Measurements from ENCODE around the gene ACP5. TPM values are rescaled to one million over a fixed set of nuclear protein-coding genes. Genes with fewer than 3 reads are reported as not detected.
A peak's percentile ranks its signal among the peaks of the same experiment; 100 is the strongest.

Gene ACP5
- total RNA-seq, 3 donors from 2014 or later = 24.3 to 35.1 (median 24.9) TPM

GRCh38 chr19:11535792-11536595 lies 41.5 kb downstream of the ACP5 start:
- no peaks in the 10 kb centered on the region for H3K36me3 ChIP-seq (ENCODE audit: low read depth)
- intact Hi-C loops (cut with DNase I, micrococcal nuclease) = no loop called here
- ATAC-seq (peak; percentile 95), DNase-seq (peak; percentile 89 to 94 (median 92))
- H3K4me3 ChIP-seq = no peak overlapping the region
- peaks cover 7% of the 10 kb centered on the region for H3K4me1 ChIP-seq (ENCODE audit: low read depth)
- H3K9me3 ChIP-seq = no peaks in the 10 kb centered on the region
- TF ChIP-seq CTCF (IDR thresholded peaks at IDR 0.05) = peak; percentile 82

- ATAC-seq = no peak
- intact Hi-C loops (cut with DNase I, micrococcal nuclease) = no loop called here
- H3K36me3 ChIP-seq (ENCODE audit: low read depth) = no peaks in the 10 kb centered on the region
- no peak overlapping the region for H3K4me3 ChIP-seq
- H3K4me1 ChIP-seq (ENCODE audit: low read depth) = peaks cover 7% of the 10 kb centered on the region
- no peak for DNase-seq
- no peaks in the 10 kb centered on the region for H3K9me3 ChIP-seq
- TF ChIP-seq CTCF (IDR thresholded peaks at IDR 0.05) = no peak
Measured at GRCh38 chr19:11534948-11535347, 42.5 kb downstream of the ACP5 start.

GRCh38 chr19:11534538-11534937 lies 42.9 kb downstream of the ACP5 start:
- ATAC-seq = no peak
- no peaks in the 10 kb centered on the region for H3K36me3 ChIP-seq (ENCODE audit: low read depth)
- intact Hi-C loops (cut with DNase I, micrococcal nuclease) = no loop called here
- no peak overlapping the region for H3K4me3 ChIP-seq
- no peaks in the 10 kb centered on the region for H3K9me3 ChIP-seq
- DNase-seq = no peak
- no peak for TF ChIP-seq CTCF (IDR thresholded peaks at IDR 0.05)
- H3K4me1 ChIP-seq (ENCODE audit: low read depth) = peaks cover 7% of the 10 kb centered on the region

- TF ChIP-seq CTCF (IDR thresholded peaks at IDR 0.05) = no peak
- DNase-seq (peak; percentile 79 to 83 (median 82)), ATAC-seq (peak; percentile 63)
- H3K36me3 ChIP-seq (ENCODE audit: low read depth) = no peaks in the 10 kb centered on the region
- intact Hi-C loops (cut with DNase I, micrococcal nuclease) = no loop called here
- H3K4me1 ChIP-seq (ENCODE audit: low read depth) = peaks cover 11% of the 10 kb centered on the region
- H3K4me3 ChIP-seq = no peak overlapping the region
- H3K9me3 ChIP-seq = no peaks in the 10 kb centered on the region
Measured at GRCh38 chr19:11530432-11530831, 47.0 kb downstream of the ACP5 start.

- peak within 1 kb of the TSS; percentile 87 for H3K4me3 ChIP-seq
- no peak for TF ChIP-seq CTCF (IDR thresholded peaks at IDR 0.05)
- no peaks in the 10 kb centered on the region for H3K36me3 ChIP-seq (ENCODE audit: low read depth)
- no peaks in the 10 kb centered on the region for H3K9me3 ChIP-seq
- intact Hi-C loops (cut with DNase I, micrococcal nuclease) = no loop called here
- ATAC-seq (peak; percentile 99), DNase-seq (peak; percentile 97 to 99 (median 97))
- H3K4me1 ChIP-seq (ENCODE audit: low read depth) = peaks cover 9% of the 10 kb centered on the region
Measured at GRCh38 chr19:11528551-11529341, 48.7 kb downstream of the ACP5 start, which contains the start of gene ECSIT. Gene ECSIT, minus strand, starts transcription at chr19:11529134. Its CDS starts 9,964 bp downstream, at chr19:11519170.

Other genes with a start within 250 kb of the ACP5 start
- 10 to 100 TPM; 21.0 to 34.9 (median 33.9) TPM for gene RAB3D, start 238.0 kb downstream of the ACP5 start, total RNA-seq
- 10 to 100 TPM; 37.3 to 61.8 (median 55.7) TPM for gene TMEM205, start 231.4 kb downstream of the ACP5 start, total RNA-seq
- 10 to 100 TPM; 27.4 to 40.5 (median 38.8) TPM for gene CCDC159, start 231.1 kb downstream of the ACP5 start, total RNA-seq
- 10 to 100 TPM in 1 of 3 donors, 1 to 10 TPM in 2; 5.1 to 32.8 (median 7.4) TPM for gene PLPPR2, start 222.2 kb downstream of the ACP5 start, total RNA-seq
- gene SWSAP1, start 203.0 kb downstream of the ACP5 start, total RNA-seq = 1 to 10 TPM; 2.5 to 3.4 (median 3.3) TPM
- 1 to 10 TPM; 2.8 to 4.7 (median 3.6) TPM for gene EPOR, start 193.3 kb downstream of the ACP5 start, total RNA-seq
- 10 to 100 TPM; 10.7 to 15.1 (median 11.0) TPM for gene RGL3, start 158.3 kb downstream of the ACP5 start, total RNA-seq
- gene ODAD3, start 142.5 kb downstream of the ACP5 start, total RNA-seq = under 1 TPM in 2 of 3 donors, not detected in 1; 0.14 to 0.28 TPM
- gene PRKCSH, start 142.0 kb downstream of the ACP5 start, total RNA-seq = 100 to 1,000 TPM; 249 to 337 (median 302) TPM
- 1 to 10 TPM in 1 of 3 donors, under 1 TPM in 1, not detected in 1; 0.51 to 2.5 TPM for gene ELAVL3, start 96.6 kb downstream of the ACP5 start, total RNA-seq
- 10 to 100 TPM; 10.4 to 13.5 (median 10.9) TPM for gene ZNF653, start 71.8 kb downstream of the ACP5 start, total RNA-seq
- gene ECSIT, start 48.5 kb downstream of the ACP5 start, total RNA-seq = 10 to 100 TPM; 57.9 to 69.6 (median 59.1) TPM
- 1,000 to 10,000 TPM in 1 of 3 donors, 10 to 100 TPM in 2; 19.3 to 1,130 (median 71.6) TPM for gene CNN1, start 38.8 kb downstream of the ACP5 start, total RNA-seq
- gene ELOF1, start 18.4 kb downstream of the ACP5 start, total RNA-seq = 10 to 100 TPM; 33.7 to 47.4 (median 42.6) TPM
- gene ZNF627, start 19.8 kb upstream of the ACP5 start, total RNA-seq = 10 to 100 TPM in 2 of 3 donors, 1 to 10 TPM in 1; 8.7 to 10.9 (median 10.5) TPM
- 10 to 100 TPM; 12.1 to 17.8 (median 13.1) TPM for gene ZNF823, start 161.3 kb upstream of the ACP5 start, total RNA-seq
- 1 to 10 TPM; 4.8 to 8.5 (median 4.8) TPM for gene ZNF441, start 189.4 kb upstream of the ACP5 start, total RNA-seq
- 1 to 10 TPM; 1.9 to 4.3 (median 2.8) TPM for gene ZNF491, start 220.9 kb upstream of the ACP5 start, total RNA-seq
- 10 to 100 TPM; 31.9 to 36.9 (median 36.4) TPM for gene ZNF440, start 236.6 kb upstream of the ACP5 start, total RNA-seq

Measured in mucosa of descending colon (tissue), 3 donors.